ENCODE measurements around the gene KRTAP3-2. TPM values are rescaled to one million over a fixed set of nuclear protein-coding genes. Genes with fewer than 3 reads are reported as not detected.

Gene KRTAP3-2
- polyA plus RNA-seq, 3 donors = not detected

GRCh38 chr17:40960144-40960543, 39.6 kb downstream of the KRTAP3-2 start:
- Histone ChIP-seq H2AFZ (ENCODE audit: insufficient read depth, low read depth, low read length, poor library complexity, severe bottlenecking) (no peak overlapping the region), H3K27me3 (ENCODE audit: control insufficient read depth in 2 of 2, insufficient read depth in 2 of 2, low read length in 2 of 2) (peaks cover 0 to 2% of the 10 kb centered on the region in 2 donors), H3K9me3 (replicated peaks in 1 of 2; ENCODE audit: control insufficient read depth in 1 of 2, insufficient read depth in 1 of 2, low read length in 2 of 2) (peaks cover 4 to 5% of the 10 kb centered on the region in 2 donors), H3K4me1 (ENCODE audit: control insufficient read depth in 1 of 2, insufficient read depth in 2 of 2, low read length in 2 of 2) (no peaks in the 10 kb centered on the region), H3K9ac (ENCODE audit: insufficient read depth, low read length, poor library complexity, severe bottlenecking) (no peak overlapping the region), H3K79me2 (ENCODE audit: insufficient read depth, low read length) (no peaks in the 10 kb centered on the region), H3K4me3 (replicated peaks in 1 of 3; ENCODE audit: low read depth in 2 of 3, low read length in 3 of 3) (no peak overlapping the region), H3K36me3 (replicated peaks in 1 of 2; ENCODE audit: control insufficient read depth in 1 of 2, insufficient read depth in 2 of 2, low read length in 2 of 2) (no peaks in the 10 kb centered on the region), H3K4me2 (replicated peaks; ENCODE audit: extremely low read depth, low read length, poor library complexity, severe bottlenecking) (no peak overlapping the region), H3K27ac (ENCODE audit: low read depth in 1 of 2, low read length in 2 of 2) (no peak overlapping the region), H4K20me1 (ENCODE audit: insufficient read depth, low read length) (no peaks in the 10 kb centered on the region)
- no peak for DNase-seq
- intact Hi-C loops (cut with micrococcal nuclease) = no loop called here
- Mint-ChIP-seq H3K9me3 (peaks cover 0 to 8% (median 4%) of the 10 kb centered on the region in 7 donors), H3K4me1 (peaks cover 7% of the 10 kb centered on the region), H3K4me3 (no peak overlapping the region), H3K36me3 (no peaks in the 10 kb centered on the region), H3K27me3 (ENCODE audit: low read depth in 3 of 3) (peaks cover 0 to 13% (median 6%) of the 10 kb centered on the region in 3 donors), H3K27ac (no peak overlapping the region)
- WGBS (ENCODE audit: insufficient coverage) = 94% methylated on average over 7 of the region's 10 CpGs
- TF ChIP-seq CTCF (IDR thresholded peaks at IDR 0.05) = no peak

- DNase-seq = no peak
- Histone ChIP-seq H3K36me3 (replicated peaks in 1 of 2; ENCODE audit: control insufficient read depth in 1 of 2, insufficient read depth in 2 of 2, low read length in 2 of 2) (no peaks in the 10 kb centered on the region), H3K9ac (ENCODE audit: insufficient read depth, low read length, poor library complexity, severe bottlenecking) (no peak overlapping the region), H4K20me1 (ENCODE audit: insufficient read depth, low read length) (no peaks in the 10 kb centered on the region), H3K27me3 (ENCODE audit: control insufficient read depth in 2 of 2, insufficient read depth in 2 of 2, low read length in 2 of 2) (peaks cover 0 to 2% of the 10 kb centered on the region in 2 donors), H3K4me3 (replicated peaks in 1 of 3; ENCODE audit: low read depth in 2 of 3, low read length in 3 of 3) (no peak overlapping the region), H2AFZ (ENCODE audit: insufficient read depth, low read depth, low read length, poor library complexity, severe bottlenecking) (no peak overlapping the region), H3K4me1 (ENCODE audit: control insufficient read depth in 1 of 2, insufficient read depth in 2 of 2, low read length in 2 of 2) (no peaks in the 10 kb centered on the region), H3K4me2 (replicated peaks; ENCODE audit: extremely low read depth, low read length, poor library complexity, severe bottlenecking) (no peak overlapping the region), H3K27ac (ENCODE audit: low read depth in 1 of 2, low read length in 2 of 2) (no peak overlapping the region), H3K79me2 (ENCODE audit: insufficient read depth, low read length) (no peaks in the 10 kb centered on the region), H3K9me3 (replicated peaks in 1 of 2; ENCODE audit: control insufficient read depth in 1 of 2, insufficient read depth in 1 of 2, low read length in 2 of 2) (peaks cover 2 to 3% of the 10 kb centered on the region in 2 donors)
- WGBS (ENCODE audit: insufficient coverage) = 100% methylated on average over 4 of the region's 12 CpGs
- TF ChIP-seq CTCF (IDR thresholded peaks at IDR 0.05) = no peak
- H3K4me3 Mint-ChIP-seq = no peak overlapping the region
- intact Hi-C loops (cut with micrococcal nuclease) = no loop called here
- peaks cover 5 to 13% (median 13%) of the 10 kb centered on the region in 3 donors for H3K27me3 Mint-ChIP-seq (ENCODE audit: low read depth in 3 of 3)
- peaks cover 0 to 4% (median 2%) of the 10 kb centered on the region in 7 donors for H3K9me3 Mint-ChIP-seq
- H3K4me1 Mint-ChIP-seq = peaks cover 7% of the 10 kb centered on the region
- no peak overlapping the region for H3K27ac Mint-ChIP-seq
- no peaks in the 10 kb centered on the region for H3K36me3 Mint-ChIP-seq
These were observed 41.4 kb downstream of the KRTAP3-2 start for GRCh38 chr17:40958086-40958953.
